Thyroid gland (tissue), 4 donors: ENCODE measurements around the gene ZNF823.

ENCODE experiments used
- POLR2A ChIP-seq, 2 donors: fragments of 450-650 bp; IDR thresholded peaks; one replicate each; pipeline ENCODE4 v1.6.1; 2017; ENCODE audit warnings: antibody characterized with exemption in 2 of 2, mild to moderate bottlenecking in 2 of 2, moderate library complexity in 1 of 2
- TF ChIP-seq, protein P1 (sequence below), 6 experiments: fragments of 200-600 bp in 3 of 6; fragments of 450-650 bp in 3 of 6; sonication (generic) in 3 of 6; IDR thresholded peaks; one replicate each; pipeline ENCODE4 v1.5.1; 2016 to 2019; ENCODE audit warnings: antibody characterized with exemption in 6 of 6, mild to moderate bottlenecking in 2 of 6, inconsistent platforms in 1 of 6, moderate library complexity in 1 of 6

DNA sequence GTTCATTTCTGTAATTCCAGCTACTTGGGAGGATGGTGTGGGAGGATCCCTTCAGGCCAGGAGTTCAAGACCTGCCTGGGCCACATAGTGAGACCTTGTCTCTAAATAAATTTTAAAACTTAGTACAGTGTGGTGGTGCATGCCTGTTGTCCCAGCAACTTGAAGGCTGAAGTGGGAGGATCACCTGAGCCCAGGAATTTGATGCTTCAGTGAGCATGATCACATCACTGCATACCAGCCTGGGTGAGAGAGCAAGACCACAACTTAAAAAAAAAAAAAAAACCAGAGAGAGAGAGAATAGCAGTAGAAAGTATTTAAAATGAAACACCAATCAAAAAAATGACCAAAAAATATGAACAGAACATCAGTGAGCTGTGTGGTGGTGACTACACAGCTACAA is 7.1 kb upstream of the ZNF823 start:
- no peak for TF ChIP-seq POLR2A (IDR thresholded peaks at IDR 0.05)
- TF ChIP-seq, protein P1, sequence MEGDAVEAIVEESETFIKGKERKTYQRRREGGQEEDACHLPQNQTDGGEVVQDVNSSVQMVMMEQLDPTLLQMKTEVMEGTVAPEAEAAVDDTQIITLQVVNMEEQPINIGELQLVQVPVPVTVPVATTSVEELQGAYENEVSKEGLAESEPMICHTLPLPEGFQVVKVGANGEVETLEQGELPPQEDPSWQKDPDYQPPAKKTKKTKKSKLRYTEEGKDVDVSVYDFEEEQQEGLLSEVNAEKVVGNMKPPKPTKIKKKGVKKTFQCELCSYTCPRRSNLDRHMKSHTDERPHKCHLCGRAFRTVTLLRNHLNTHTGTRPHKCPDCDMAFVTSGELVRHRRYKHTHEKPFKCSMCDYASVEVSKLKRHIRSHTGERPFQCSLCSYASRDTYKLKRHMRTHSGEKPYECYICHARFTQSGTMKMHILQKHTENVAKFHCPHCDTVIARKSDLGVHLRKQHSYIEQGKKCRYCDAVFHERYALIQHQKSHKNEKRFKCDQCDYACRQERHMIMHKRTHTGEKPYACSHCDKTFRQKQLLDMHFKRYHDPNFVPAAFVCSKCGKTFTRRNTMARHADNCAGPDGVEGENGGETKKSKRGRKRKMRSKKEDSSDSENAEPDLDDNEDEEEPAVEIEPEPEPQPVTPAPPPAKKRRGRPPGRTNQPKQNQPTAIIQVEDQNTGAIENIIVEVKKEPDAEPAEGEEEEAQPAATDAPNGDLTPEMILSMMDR (IDR thresholded peaks at IDR 0.05) = no peak
